HG02571 (cell line): ENCODE results near the gene VSIG4.
"Not testable (repeated sequence)": the region's sequence is repeated elsewhere in the genome, so short reads cannot be mapped to it uniquely, and the experiment has no call there.

Experiments used
- ATAC-seq: cut with Tn5 transposase; IDR thresholded peaks from one replicate; pipeline ENCODE4 v1.9.1; 2021; ENCODE audit warnings: mild to moderate bottlenecking, moderate library complexity; ENCODE audit not compliant: unreplicated experiment

VSIG4 gene

DNA sequence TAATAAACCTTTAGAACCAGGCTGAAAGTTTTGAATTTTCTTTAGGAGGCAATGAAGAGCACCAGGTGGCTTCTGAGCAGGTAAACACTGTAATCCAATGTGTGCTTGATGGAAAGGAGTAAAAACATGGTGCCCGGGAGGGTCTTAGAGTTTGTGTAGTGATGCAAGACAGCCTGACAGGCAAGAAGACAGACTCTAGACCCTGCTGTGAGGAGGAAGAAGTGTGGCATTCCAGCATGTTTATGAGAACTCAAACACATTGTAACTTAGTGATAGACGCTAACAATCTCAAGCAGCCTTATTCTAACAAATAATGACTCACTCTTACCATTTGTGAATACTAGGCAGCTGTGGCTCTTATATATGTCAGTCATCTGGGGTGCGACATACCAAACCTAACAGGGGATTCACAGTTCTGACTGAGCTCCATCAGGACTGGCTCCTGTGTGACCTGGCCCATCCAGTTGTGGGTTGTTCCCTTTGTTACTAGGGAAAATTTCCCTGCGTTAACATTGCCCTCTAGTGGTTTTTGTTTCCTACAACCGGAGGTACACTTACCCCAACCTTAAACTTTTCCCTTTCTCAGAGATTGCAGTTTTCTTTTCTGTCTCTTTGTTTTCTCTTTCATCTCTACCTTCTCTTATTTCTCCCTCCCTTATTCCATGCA, 53.8 kb downstream of the VSIG4 start:
- peak; percentile 83 for ATAC-seq

- ATAC-seq, result no peak
Observed at GRCh38 chrX:65985211-65985610, 54.7 kb downstream of the VSIG4 start.

DNA sequence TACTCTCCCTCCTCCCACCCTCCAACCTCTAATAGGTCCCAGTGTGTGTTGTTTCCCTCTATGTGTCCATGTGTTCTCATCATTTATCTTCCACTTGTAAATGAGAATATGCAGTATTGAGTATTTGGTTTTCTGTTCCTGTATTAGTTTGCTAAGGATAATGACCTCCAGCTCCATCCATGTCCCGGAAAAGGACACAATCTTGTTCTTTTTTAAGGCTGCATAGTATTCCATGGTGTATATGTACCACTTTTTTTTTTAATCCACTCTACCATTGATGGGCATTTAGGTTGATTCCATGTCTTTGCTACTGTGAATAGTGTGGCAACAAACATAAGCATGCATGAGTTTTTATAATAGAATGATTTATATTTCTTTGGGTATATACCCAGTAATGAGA, 62.7 kb downstream of the VSIG4 start:
- ATAC-seq, result not testable (repeated sequence)

- no peak for ATAC-seq
Observed at GRCh38 chrX:65976161-65976560, 63.7 kb downstream of the VSIG4 start.

- not testable (repeated sequence) for ATAC-seq
Observed at GRCh38 chrX:65975161-65975751, 64.6 kb downstream of the VSIG4 start.
